ENCODE data around the gene RASSF6. TPM values are rescaled to one million over a fixed set of nuclear protein-coding genes. Genes with fewer than 3 reads are reported as not detected.
A peak's percentile ranks its signal among the peaks of the same experiment; 100 is the strongest.

Gene RASSF6
- total and polyA plus RNA-seq, 4 donors, result 1.2 to 7.6 (median 2.0) TPM

GRCh38 chr4:73596001-73596400, 24.2 kb downstream of the RASSF6 start:
- ATAC-seq (ENCODE audit: insufficient read depth, low FRiP score) (no peak), DNase-seq (no peak)
- Histone ChIP-seq H3K9ac (ENCODE audit: insufficient read depth in 1 of 2, low read length in 2 of 2) (no peak overlapping the region), H3K9me3 (ENCODE audit: control insufficient read depth in 4 of 4, insufficient read depth in 3 of 4, low read length in 3 of 4) (no peaks in the 10 kb centered on the region), H3K4me3 (no peak overlapping the region), H3K27ac (ENCODE audit: low read depth in 1 of 2, low read length in 1 of 2) (no peak overlapping the region), H3K4me1 (ENCODE audit: control insufficient read depth in 5 of 5, insufficient read depth in 5 of 5, low read length in 5 of 5) (peaks cover 0 to 6% (median 0%) of the 10 kb centered on the region in 5 donors), H3K27me3 (ENCODE audit: control insufficient read depth in 3 of 3, insufficient read depth in 3 of 3, low read length in 2 of 3) (no peaks in the 10 kb centered on the region), H3K36me3 (ENCODE audit: control insufficient read depth in 4 of 4, insufficient read depth in 4 of 4, low read length in 4 of 4) (no peaks in the 10 kb centered on the region)
- TF ChIP-seq, protein P1, sequence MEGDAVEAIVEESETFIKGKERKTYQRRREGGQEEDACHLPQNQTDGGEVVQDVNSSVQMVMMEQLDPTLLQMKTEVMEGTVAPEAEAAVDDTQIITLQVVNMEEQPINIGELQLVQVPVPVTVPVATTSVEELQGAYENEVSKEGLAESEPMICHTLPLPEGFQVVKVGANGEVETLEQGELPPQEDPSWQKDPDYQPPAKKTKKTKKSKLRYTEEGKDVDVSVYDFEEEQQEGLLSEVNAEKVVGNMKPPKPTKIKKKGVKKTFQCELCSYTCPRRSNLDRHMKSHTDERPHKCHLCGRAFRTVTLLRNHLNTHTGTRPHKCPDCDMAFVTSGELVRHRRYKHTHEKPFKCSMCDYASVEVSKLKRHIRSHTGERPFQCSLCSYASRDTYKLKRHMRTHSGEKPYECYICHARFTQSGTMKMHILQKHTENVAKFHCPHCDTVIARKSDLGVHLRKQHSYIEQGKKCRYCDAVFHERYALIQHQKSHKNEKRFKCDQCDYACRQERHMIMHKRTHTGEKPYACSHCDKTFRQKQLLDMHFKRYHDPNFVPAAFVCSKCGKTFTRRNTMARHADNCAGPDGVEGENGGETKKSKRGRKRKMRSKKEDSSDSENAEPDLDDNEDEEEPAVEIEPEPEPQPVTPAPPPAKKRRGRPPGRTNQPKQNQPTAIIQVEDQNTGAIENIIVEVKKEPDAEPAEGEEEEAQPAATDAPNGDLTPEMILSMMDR (IDR thresholded peaks at IDR 0.05; ENCODE audit: control extremely low read depth, extremely low read depth), result no peak
- 19 to 25% methylated on average over 4 of the region's 4 CpGs for WGBS, 2 donors

DNA sequence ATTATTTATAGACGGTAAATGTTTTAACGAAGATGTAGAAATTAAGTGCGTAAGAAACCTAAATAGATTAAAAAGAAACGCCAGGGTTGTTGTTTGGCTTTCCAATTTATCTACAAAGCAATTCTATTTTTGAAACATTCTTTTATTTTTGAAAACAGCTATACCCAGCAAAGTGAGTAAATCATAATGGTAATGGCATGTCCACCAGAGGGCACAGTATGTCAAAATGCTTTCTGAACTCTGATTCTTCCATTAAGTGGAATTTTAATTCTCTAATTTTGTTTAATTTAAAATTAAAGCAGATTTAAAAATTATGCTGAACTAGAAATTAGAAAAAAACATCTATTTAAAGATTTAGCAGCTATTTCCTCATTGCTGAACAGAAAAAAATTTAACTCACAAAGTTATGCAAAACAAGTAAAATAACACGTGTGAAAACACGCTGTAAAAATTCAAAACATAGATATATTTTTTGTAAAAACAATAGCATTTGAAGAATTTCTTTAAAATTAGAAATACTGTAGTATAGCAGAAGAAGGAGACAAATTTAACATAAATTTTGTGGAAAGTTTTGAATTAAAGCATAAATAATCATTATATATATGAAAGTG, 26.5 kb downstream of the RASSF6 start:
- WGBS, 2 donors, result 84 to 89% methylated on average over 6 of the region's 6 CpGs
- Histone ChIP-seq H3K27me3 (ENCODE audit: control insufficient read depth in 3 of 3, insufficient read depth in 3 of 3, low read length in 2 of 3) (no peaks in the 10 kb centered on the region), H3K9ac (ENCODE audit: insufficient read depth in 1 of 2, low read length in 2 of 2) (no peak overlapping the region), H3K36me3 (ENCODE audit: control insufficient read depth in 4 of 4, insufficient read depth in 4 of 4, low read length in 4 of 4) (no peaks in the 10 kb centered on the region), H3K4me1 (ENCODE audit: control insufficient read depth in 5 of 5, insufficient read depth in 5 of 5, low read length in 5 of 5) (peaks cover 0 to 6% (median 0%) of the 10 kb centered on the region in 5 donors), H3K4me3 (no peak overlapping the region), H3K27ac (ENCODE audit: low read depth in 1 of 2, low read length in 1 of 2) (no peak overlapping the region), H3K9me3 (ENCODE audit: control insufficient read depth in 4 of 4, insufficient read depth in 3 of 4, low read length in 3 of 4) (no peaks in the 10 kb centered on the region)
- no peak for ATAC-seq (ENCODE audit: insufficient read depth, low FRiP score)
- TF ChIP-seq, protein P1 (IDR thresholded peaks at IDR 0.05; ENCODE audit: control extremely low read depth, extremely low read depth), result no peak
- DNase-seq, result peak in 2 of 3 donors; percentile 49 to 58

GRCh38 chr4:73589887-73590801, 30.1 kb downstream of the RASSF6 start:
- 39 to 63% methylated on average over 5 of the region's 5 CpGs for WGBS, 2 donors
- H3K4me3 ChIP-seq, result no peak overlapping the region
- DNase-seq, result peak in 1 of 3 donors; percentile 33
- no peaks in the 10 kb centered on the region for H3K27me3 ChIP-seq (ENCODE audit: control insufficient read depth in 3 of 3, insufficient read depth in 3 of 3, low read length in 2 of 3)
- ATAC-seq (ENCODE audit: insufficient read depth, low FRiP score), result peak; percentile 27
- H3K9ac ChIP-seq (ENCODE audit: insufficient read depth in 1 of 2, low read length in 2 of 2), result no peak overlapping the region
- H3K4me1 ChIP-seq (ENCODE audit: control insufficient read depth in 5 of 5, insufficient read depth in 5 of 5, low read length in 5 of 5), result peaks cover 0 to 6% (median 0%) of the 10 kb centered on the region in 5 donors
- H3K36me3 ChIP-seq (ENCODE audit: control insufficient read depth in 4 of 4, insufficient read depth in 4 of 4, low read length in 4 of 4), result no peaks in the 10 kb centered on the region
- H3K9me3 ChIP-seq (ENCODE audit: control insufficient read depth in 4 of 4, insufficient read depth in 3 of 4, low read length in 3 of 4), result no peaks in the 10 kb centered on the region
- no peak overlapping the region for H3K27ac ChIP-seq (ENCODE audit: low read depth in 1 of 2, low read length in 1 of 2)
- TF ChIP-seq, protein P1 (IDR thresholded peaks at IDR 0.05; ENCODE audit: control extremely low read depth, extremely low read depth), result no peak

All from lung (tissue), 12 donors.